Measurements from ENCODE around the gene CFAP99. TPM values are rescaled to one million over a fixed set of nuclear protein-coding genes. Genes with fewer than 3 reads are reported as not detected.
"Not testable (repeated sequence)": the region's sequence is repeated elsewhere in the genome, so short reads cannot be mapped to it uniquely, and the experiment has no call there.

Gene CFAP99
- polyA plus RNA-seq, 1 donor = not detected

GRCh38 chr4:2449051-2449450, 30.3 kb downstream of the CFAP99 start:
- no peak for DNase-seq

DNA sequence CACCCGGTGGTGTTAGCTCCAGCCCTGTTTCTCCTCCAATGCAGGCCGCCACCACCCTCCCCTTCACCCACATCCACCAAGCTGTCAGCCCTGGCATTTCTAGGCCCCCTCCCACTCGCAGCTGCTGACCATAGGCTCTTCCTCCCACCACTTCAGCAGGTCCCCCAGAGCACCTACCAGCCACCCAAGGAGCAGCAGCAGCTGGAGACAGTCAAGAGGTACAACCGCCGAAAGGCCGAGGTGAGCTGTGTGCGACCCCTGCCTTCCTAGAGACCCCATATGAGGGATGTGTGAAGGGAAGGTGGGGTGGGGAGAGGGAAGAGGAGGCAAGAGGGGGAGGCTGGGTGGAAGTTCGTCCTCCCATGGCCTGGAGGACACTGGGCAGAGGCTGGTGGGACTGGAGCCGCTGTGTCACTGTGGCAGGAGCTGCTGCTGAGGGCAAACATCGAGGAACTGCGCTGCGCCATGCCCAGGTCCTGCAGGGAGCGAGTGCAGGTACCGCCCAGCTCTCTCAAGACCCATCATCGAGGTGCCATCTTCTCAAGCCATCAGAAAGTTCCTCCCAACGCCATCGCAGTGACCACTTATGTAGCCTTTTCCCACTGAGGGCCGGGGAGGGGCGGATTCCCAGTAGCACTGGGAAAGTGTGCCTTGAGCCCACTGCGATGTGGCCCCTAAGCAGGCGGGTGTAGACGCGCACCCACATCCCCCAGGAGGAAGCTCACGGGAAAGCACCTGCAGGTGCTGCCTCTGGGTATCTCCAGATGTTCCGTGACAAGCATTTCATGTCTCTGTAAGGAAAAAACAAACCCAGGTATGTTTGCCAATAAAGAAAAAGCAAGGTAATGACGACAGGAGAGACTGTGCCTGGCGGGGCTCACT, 31.0 kb downstream of the CFAP99 start:
- DNase-seq = no peak

DNA sequence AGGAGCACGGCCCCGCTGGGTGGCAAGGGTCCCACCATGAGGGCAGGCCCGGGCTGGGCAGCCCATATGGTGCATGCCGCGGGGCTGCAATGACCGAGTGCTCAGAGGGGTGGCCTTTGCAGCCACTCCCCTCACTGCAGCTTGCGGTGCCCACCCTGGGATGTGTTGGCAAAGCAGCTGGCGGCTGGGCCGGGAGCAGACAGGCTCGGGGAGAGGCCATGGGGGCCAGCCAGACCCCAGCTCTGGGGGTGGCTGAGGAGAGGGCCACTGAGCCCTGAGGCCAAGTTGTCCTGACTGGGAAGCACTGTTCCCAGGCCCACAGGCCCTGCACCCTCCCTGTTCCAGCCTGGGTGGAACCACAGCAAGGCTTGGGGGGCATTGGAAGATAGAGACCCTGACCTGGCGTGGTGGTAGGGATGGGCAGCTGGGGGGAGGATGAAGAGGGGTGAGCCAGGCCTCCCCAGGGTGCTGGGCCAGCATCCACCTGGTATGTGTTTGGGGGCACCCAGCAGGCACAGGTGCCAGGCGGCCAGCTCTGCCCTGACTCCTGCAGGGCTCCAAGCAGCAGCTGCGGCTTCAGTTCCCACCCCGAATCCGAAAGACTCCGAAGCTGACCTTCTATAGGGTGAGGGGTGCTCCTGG, 31.8 kb downstream of the CFAP99 start:
- no peak for DNase-seq

DNA sequence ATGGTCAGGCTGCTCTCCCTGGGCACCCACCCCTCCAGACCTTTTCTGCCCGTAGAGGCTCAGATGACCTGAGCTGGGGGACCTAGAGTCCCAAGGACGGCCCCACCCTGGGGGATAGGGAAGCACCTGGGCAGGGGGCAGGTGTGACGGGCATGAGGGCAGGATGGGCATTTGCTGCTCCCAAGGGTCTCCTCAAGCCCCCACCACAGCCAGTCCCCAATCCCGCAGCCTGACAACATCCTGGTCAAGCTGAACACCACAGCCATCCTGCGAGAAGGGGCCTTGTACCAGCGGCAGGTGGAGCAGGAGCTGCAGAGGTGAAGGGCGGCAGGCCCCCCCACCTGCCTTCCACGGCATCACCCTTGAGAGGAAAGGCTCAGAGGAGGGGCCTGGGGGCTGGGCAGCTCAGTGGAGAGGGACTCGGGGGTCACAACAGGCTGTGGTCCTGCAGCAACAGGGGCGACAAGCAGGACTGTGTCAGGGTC, 32.3 kb downstream of the CFAP99 start:
- DNase-seq = no peak

- DNase-seq = no peak
Observed at GRCh38 chr4:2451821-2452785, 33.3 kb downstream of the CFAP99 start.

GRCh38 chr4:2457481-2458295, 38.9 kb downstream of the CFAP99 start:
- no peak for DNase-seq

DNA sequence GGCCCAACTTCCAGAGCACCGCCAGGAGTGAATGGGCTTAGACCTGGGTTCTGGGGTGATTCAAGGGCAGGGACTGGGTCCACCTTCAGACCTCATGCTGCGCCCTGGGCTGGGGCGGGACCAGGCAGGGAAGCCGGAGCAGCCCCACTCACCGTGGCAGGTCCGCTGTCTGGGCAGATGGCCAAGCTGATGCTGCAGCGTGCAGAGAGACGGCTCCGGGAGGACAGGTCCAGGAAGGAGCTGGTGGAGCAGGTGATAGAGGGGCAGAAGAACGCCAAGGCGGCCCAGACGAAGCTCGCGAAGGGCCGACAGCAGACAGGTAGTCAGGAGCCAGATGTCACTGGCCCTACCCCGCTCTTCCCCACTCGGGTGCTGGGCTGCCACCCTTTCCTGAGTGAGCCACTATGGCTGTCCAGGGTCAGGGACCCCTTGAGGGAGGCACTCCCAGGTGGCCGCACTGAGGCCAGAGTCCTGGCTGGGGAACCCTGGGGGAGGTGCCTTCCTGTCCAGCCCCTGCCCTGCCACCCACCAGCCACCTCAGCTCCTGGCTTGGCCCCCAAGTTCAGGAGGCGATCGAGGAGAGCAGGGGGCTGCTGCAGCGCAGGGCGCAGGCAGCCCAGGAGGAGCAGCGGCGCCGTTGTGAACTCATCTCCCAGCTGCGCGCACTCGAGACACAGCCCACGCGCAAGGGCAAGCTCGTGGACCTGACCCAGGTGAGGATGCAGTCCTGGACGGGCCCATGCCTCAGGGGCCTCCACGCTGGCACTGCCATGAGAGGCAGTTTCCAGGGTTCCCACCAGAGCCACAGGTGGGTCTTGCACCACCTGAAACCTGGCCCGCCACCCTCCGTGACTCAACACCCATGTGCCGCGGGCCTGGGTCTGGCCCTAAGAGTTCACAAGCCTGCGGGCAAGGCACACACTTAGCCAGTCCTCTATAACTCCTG, 40.1 kb downstream of the CFAP99 start:
- no peak for DNase-seq

GRCh38 chr4:2459589-2460349, 41.0 kb downstream of the CFAP99 start:
- DNase-seq = no peak

GRCh38 chr4:2461246-2461960, 42.6 kb downstream of the CFAP99 start:
- no peak for DNase-seq

- peak; percentile 87 for DNase-seq
Observed at GRCh38 chr4:2462218-2462991, 43.6 kb downstream of the CFAP99 start.

- DNase-seq = no peak
Observed at GRCh38 chr4:2462992-2463762, 44.4 kb downstream of the CFAP99 start.

DNA sequence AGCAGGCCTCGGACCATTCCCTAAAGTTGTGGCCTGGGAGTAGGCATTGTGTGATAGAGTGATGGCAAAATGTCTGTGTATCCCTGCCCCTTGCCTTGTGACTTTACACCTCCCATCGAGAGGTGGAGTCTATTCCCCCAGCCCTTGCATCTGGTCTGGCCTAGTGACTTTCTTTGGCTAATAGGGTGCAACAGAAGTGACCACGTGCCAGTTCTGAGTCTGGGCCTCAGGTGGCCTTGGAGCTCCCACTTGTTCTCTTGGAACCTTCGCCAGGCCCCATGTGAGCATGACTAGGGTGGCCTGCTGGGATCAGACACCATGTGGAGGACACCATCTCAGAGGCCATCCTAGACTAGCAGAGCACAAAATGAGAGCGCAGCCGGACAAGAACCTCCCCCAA, 46.3 kb downstream of the CFAP99 start:
- DNase-seq = no peak

GRCh38 chr4:2465544-2465943, 46.8 kb downstream of the CFAP99 start:
- DNase-seq = not testable (repeated sequence)

DNA sequence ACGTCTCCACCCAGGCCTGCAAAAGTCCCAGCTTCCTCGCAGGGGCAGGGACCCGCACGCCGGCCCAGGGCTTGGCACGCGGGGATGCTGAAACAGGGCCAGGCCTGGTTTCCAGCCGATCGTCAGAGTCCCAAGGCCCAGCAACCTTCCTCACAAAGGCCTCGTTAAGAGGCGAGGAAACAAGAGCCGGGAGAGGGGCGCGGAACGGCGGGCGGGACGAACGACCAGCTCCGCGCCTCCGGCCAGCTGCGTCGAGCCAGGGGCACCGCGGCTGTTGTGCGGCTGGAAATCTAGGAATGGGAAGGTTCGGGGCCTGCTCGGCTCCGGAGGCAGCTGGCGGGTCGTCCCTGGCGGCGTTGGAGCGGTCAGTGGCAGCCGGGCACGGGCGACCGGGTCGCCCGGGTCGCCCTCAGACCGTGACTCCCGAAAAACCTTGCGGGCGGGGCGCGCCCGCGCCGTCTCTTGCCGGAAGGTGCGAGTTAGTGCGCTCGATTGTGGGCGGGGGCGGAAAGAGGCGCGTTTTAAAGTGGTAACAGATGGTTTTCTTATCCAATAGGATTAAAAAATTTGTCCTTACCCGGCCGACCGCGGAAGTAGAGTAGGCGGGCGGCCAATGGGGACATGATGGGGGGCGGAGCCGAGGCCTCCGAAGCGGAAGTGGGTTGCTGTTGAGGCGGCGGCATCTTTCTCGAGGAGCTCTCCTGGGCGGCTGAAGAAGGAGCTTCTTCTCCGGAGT, 49.9 kb downstream of the CFAP99 start, which contains the start of gene RNF4:
TSS of gene RNF4 (plus strand) at position 651 of the 736 bp plus-strand sequence. CDS start 21,388 bp downstream, outside the sequence.
- DNase-seq = peak; percentile 96

GRCh38 chr4:2469192-2469984, 50.6 kb downstream of the CFAP99 start:
- DNase-seq = no peak

- DNase-seq = no peak
Observed at GRCh38 chr4:2470791-2471190, 52.0 kb downstream of the CFAP99 start.
